Suppressor macrophage (primary cell): ENCODE measurements around the gene PAPOLG.
A peak's percentile ranks its signal among the peaks of the same experiment; 100 is the strongest.
"Not testable (repeated sequence)": the region's sequence is repeated elsewhere in the genome, so short reads cannot be mapped to it uniquely, and the experiment has no call there.

Experiments
- DNase-seq, 4 experiments: peaks; one replicate each; pipeline ENCODE4 v3.0.0-alpha.2; 2020 to 2022

The PAPOLG gene

GRCh38 chr2:60823694-60824305 is 67.7 kb downstream of the PAPOLG start:
- DNase-seq = no peak

- peak in 3 of 4 experiments; percentile 35 to 40 (median 40) for DNase-seq
These were observed 69.6 kb downstream of the PAPOLG start for GRCh38 chr2:60825666-60826065.

- peak; percentile 54 to 82 (median 66) for DNase-seq
These were observed 70.0 kb downstream of the PAPOLG start for GRCh38 chr2:60826111-60826510.

- not testable (repeated sequence) for DNase-seq
These were observed 70.8 kb downstream of the PAPOLG start for GRCh38 chr2:60826860-60827259.

- DNase-seq = no peak
These were observed 71.3 kb downstream of the PAPOLG start for GRCh38 chr2:60827369-60827768.

GRCh38 chr2:60830991-60831390 is 74.9 kb downstream of the PAPOLG start:
- no peak for DNase-seq

- DNase-seq = no peak
These were observed 75.9 kb downstream of the PAPOLG start for GRCh38 chr2:60831921-60832320.

GRCh38 chr2:60832621-60833020 is 76.6 kb downstream of the PAPOLG start:
- no peak for DNase-seq

GRCh38 chr2:60834270-60834717 is 78.2 kb downstream of the PAPOLG start:
- peak; percentile 55 to 91 (median 72) for DNase-seq

GRCh38 chr2:60836491-60836890 is 80.4 kb downstream of the PAPOLG start:
- peak in 3 of 4 experiments; percentile 33 to 57 (median 45) for DNase-seq

GRCh38 chr2:60837123-60837522 is 81.1 kb downstream of the PAPOLG start:
- DNase-seq = peak in 3 of 4 experiments; percentile 35 to 47 (median 46)

- DNase-seq = no peak
These were observed 82.4 kb downstream of the PAPOLG start for GRCh38 chr2:60838481-60838880.

GRCh38 chr2:60839126-60839813 is 83.2 kb downstream of the PAPOLG start:
- no peak for DNase-seq

GRCh38 chr2:60840880-60841279 is 84.8 kb downstream of the PAPOLG start:
- DNase-seq = no peak

GRCh38 chr2:60843006-60843405 is 86.9 kb downstream of the PAPOLG start:
- DNase-seq = no peak

GRCh38 chr2:60844105-60844504 is 88.0 kb downstream of the PAPOLG start:
- peak in 2 of 4 experiments; percentile 17 to 24 for DNase-seq

GRCh38 chr2:60847854-60848253 is 91.8 kb downstream of the PAPOLG start:
- DNase-seq = peak in 1 of 4 experiments; percentile 22
